B cell (primary cell): ENCODE results near the gene CAMTA1. TPM values are rescaled to one million over a fixed set of nuclear protein-coding genes. Genes with fewer than 3 reads are reported as not detected.

Experiments used
- ATAC-seq: fragments of 200-7000 bp; cut with Tn5 transposase; one replicate; pipeline ENCODE4 v1.10.0; 2021; ENCODE audit warnings: low read depth, mild to moderate bottlenecking, moderate number of reproducible peaks, moderate library complexity
- CTCF ChIA-PET: fragments of 350-600 bp; sonication (Branson Sonifier 250); formaldehyde crosslinking; loops from one replicate; lab custom pipeline; 2021; ENCODE audit warnings: antibody characterized with exemption, inconsistent platforms; lab: Charles Lee
- POLR2A ChIA-PET: fragments of 350-600 bp; sonication (Branson Sonifier 250); formaldehyde crosslinking; loops from one replicate; lab custom pipeline; 2021; ENCODE audit warnings: antibody characterized with exemption; lab: Charles Lee
- DNase-seq: peaks from one replicate; pipeline ENCODE4 v3.0.0; 2013
- H2AFZ ChIP-seq: 2 replicates; pipeline ENCODE4 v1.6.1; 2012; ENCODE audit warnings: mild to moderate bottlenecking, low read depth, low read length; ENCODE audit not compliant: insufficient read depth, poor library complexity, severe bottlenecking
- H3K27ac ChIP-seq, 2 donors: 1 replicate in 1 of 2; 2 replicates in 1 of 2; pipeline ENCODE4 v1.5.1; 2012 to 2013; ENCODE audit warnings: low read length in 2 of 2, mild to moderate bottlenecking in 2 of 2, moderate library complexity in 1 of 2
- H3K27me3 ChIP-seq, 4 experiments: fragments of 200-600 bp in 1 of 4; sonication (generic) in 1 of 4; replicated peaks in 1 of 4; 1 replicate in 2 of 4; 2 replicates in 2 of 4; pipeline versions ENCODE4 v1.6.1 to v1.7.0; 2013 to 2016; ENCODE audit warnings: low read length in 3 of 4, mild to moderate bottlenecking in 2 of 4, mixed read lengths in 1 of 4, moderate library complexity in 1 of 4; ENCODE audit not compliant: insufficient read depth in 4 of 4, control insufficient read depth in 3 of 4; ENCODE audit errors: control extremely low read depth in 1 of 4
- H3K36me3 ChIP-seq, 2 experiments: replicated peaks in 1 of 2; 1 replicate in 1 of 2; 2 replicates in 1 of 2; pipeline versions ENCODE4 v1.6.1 to v1.7.1; 2013; ENCODE audit warnings: low read length in 1 of 2; ENCODE audit not compliant: insufficient read depth in 2 of 2, control insufficient read depth in 1 of 2; ENCODE audit errors: control extremely low read depth in 1 of 2, extremely low read depth in 1 of 2
- H3K4me1 ChIP-seq, 2 donors: fragments of 200-600 bp in 1 of 2; sonication (generic) in 1 of 2; 1 replicate in 1 of 2; 2 replicates in 1 of 2; pipeline versions ENCODE4 v1.5.1 to v1.6.1; 2013 to 2017; ENCODE audit warnings: low read length in 2 of 2; ENCODE audit not compliant: control insufficient read depth in 2 of 2, insufficient read depth in 2 of 2
- H3K4me2 ChIP-seq: replicated peaks from 2 replicates; pipeline ENCODE3; 2012; ENCODE audit warnings: mild to moderate bottlenecking, low read depth, low read length; ENCODE audit not compliant: poor library complexity, severe bottlenecking
- H3K4me3 ChIP-seq, 5 experiments: fragments of 200-600 bp in 1 of 5; sonication (generic) in 1 of 5; 1 replicate in 3 of 5; 2 replicates in 2 of 5; pipeline versions ENCODE4 v1.5.1 to v1.7.0; 2011 to 2016; ENCODE audit warnings: low read length in 4 of 5, mild to moderate bottlenecking in 4 of 5, low read depth in 2 of 5, control low read depth in 1 of 5, moderate library complexity in 1 of 5; ENCODE audit not compliant: insufficient read depth in 1 of 5; ENCODE audit errors: control extremely low read depth in 1 of 5, extremely low read depth in 1 of 5
- H3K79me2 ChIP-seq: fragments of 200-600 bp; sonication (generic); one replicate; pipeline ENCODE4 v1.6.0; 2016; ENCODE audit warnings: low read length; ENCODE audit not compliant: control insufficient read depth, insufficient read depth
- H3K9ac ChIP-seq: fragments of 200-600 bp; sonication (generic); 2 replicates; pipeline ENCODE4 v1.6.1; 2017; ENCODE audit warnings: mild to moderate bottlenecking, low read length, moderate library complexity
- H3K9me3 ChIP-seq, 3 donors: one replicate each; pipeline versions ENCODE4 v1.6.1 to v1.7.1; 2013; ENCODE audit warnings: low read length in 2 of 3; ENCODE audit not compliant: control insufficient read depth in 2 of 3, insufficient read depth in 1 of 3; ENCODE audit errors: control extremely low read depth in 1 of 3
- H4K20me1 ChIP-seq: 2 replicates; pipeline ENCODE4 v1.6.0; 2012; ENCODE audit warnings: mild to moderate bottlenecking, low read length; ENCODE audit not compliant: insufficient read depth, control insufficient read depth, poor library complexity, severe bottlenecking
- H3K27ac Mint-ChIP-seq: one replicate; pipeline ENCODE4 v1.8.0; 2021; ENCODE audit warnings: mixed read lengths
- H3K27me3 Mint-ChIP-seq: one replicate; pipeline ENCODE4 v1.8.0; 2021; ENCODE audit warnings: mixed read lengths
- H3K4me1 Mint-ChIP-seq: one replicate; pipeline ENCODE4 v1.8.0; 2021; ENCODE audit warnings: mixed read lengths
- H3K4me3 Mint-ChIP-seq: one replicate; pipeline ENCODE4 v1.8.0; 2021; ENCODE audit warnings: mixed read lengths
- H3K9me3 Mint-ChIP-seq: one replicate; pipeline ENCODE4 v1.8.0; 2022; ENCODE audit warnings: mixed read lengths; ENCODE audit not compliant: insufficient read depth
- EZH2 ChIP-seq: IDR thresholded peaks from 2 replicates; pipeline ENCODE4 v1.6.1; 2012; ENCODE audit warnings: borderline replicate concordance, low read depth, mild to moderate bottlenecking, moderate library complexity, low read length; ENCODE audit not compliant: insufficient read depth, poor library complexity, severe bottlenecking
- WGBS: methylation state at CpG from one replicate; pipeline ENCODE4 v1.1.5; 2013; ENCODE audit warnings: missing lambda C conversion rate; ENCODE audit not compliant: insufficient coverage; 5-methylcytosine and 5-hydroxymethylcytosine counted together
- intact Hi-C: fragments of 100-400 bp; cut with micrococcal nuclease; formaldehyde crosslinking; loops from one replicate; pipeline ENCODE4 v1.10.0; 2022
- polyA plus RNA-seq: library from polyadenylated mRNA; depleted of rRNA; stranded (reverse); fragments of >200 nt; gene quantifications from 2 replicates; pipeline ENCODE4 v1.2.3, GENCODE V29; 2012
- total RNA-seq, 2 donors: library from RNA; stranded (reverse); fragments of 120-200 nt in 1 of 2; gene quantifications; 1 replicate in 1 of 2; 2 replicates in 1 of 2; pipeline versions ENCODE4 v1.2.3 to v1.2.4, GENCODE V29; 2013 to 2022
- TF ChIP-seq, protein P1 (sequence below): fragments of 200-600 bp; IDR thresholded peaks from one replicate; pipeline ENCODE4 v1.8.0; 2022; ENCODE audit warnings: antibody characterized with exemption, mild to moderate bottlenecking

The CAMTA1 gene
- total and polyA plus RNA-seq, 2 donors (not counting 1 experiment from before 2014, with no cell fraction given): 42.2 to 45.7 TPM

DNA sequence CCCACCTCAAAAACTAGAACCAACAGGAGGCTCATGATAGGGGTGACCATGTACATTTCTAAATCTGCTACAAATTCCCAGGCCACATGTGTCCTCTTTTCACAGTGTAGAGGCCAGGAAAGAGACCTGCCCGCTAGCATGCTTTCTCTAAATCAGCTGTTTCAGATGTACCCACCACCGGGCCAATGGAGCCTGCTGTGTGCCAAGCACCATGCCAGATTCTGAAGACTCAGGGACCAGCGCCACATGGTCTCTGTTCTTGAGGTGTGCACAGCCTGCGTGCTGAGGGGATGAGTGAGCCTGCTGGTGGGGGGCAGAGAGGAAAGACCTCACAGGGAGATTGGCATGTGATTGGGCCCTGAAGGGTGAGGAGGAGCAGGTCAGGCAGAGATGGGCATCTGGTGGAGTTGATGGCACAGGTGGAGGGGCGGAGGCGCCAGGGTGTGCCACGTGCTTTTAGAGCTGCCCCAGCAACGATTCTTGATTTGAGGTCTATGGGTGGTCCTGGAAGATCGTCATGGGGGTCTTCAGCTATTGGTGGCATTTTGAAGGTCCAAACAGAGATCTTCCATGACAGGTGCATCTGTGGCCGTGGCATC lies 500.7 kb downstream of the CAMTA1 start:
- Histone ChIP-seq H2AFZ (no peak overlapping the region), H3K9me3 (peaks cover 0 to 8% (median 0%) of the 10 kb centered on the region in 3 donors), H3K36me3 (no peaks in the 10 kb centered on the region), H3K4me2 (no peak overlapping the region), H4K20me1 (no peaks in the 10 kb centered on the region), H3K4me1 (no peaks in the 10 kb centered on the region), H3K27me3 (no peaks in the 10 kb centered on the region), H3K79me2 (no peaks in the 10 kb centered on the region), H3K9ac (no peak overlapping the region), H3K4me3 (no peak overlapping the region), H3K27ac (no peak overlapping the region)
- TF ChIP-seq, protein P1, sequence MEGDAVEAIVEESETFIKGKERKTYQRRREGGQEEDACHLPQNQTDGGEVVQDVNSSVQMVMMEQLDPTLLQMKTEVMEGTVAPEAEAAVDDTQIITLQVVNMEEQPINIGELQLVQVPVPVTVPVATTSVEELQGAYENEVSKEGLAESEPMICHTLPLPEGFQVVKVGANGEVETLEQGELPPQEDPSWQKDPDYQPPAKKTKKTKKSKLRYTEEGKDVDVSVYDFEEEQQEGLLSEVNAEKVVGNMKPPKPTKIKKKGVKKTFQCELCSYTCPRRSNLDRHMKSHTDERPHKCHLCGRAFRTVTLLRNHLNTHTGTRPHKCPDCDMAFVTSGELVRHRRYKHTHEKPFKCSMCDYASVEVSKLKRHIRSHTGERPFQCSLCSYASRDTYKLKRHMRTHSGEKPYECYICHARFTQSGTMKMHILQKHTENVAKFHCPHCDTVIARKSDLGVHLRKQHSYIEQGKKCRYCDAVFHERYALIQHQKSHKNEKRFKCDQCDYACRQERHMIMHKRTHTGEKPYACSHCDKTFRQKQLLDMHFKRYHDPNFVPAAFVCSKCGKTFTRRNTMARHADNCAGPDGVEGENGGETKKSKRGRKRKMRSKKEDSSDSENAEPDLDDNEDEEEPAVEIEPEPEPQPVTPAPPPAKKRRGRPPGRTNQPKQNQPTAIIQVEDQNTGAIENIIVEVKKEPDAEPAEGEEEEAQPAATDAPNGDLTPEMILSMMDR: no peak
- no peak for TF ChIP-seq EZH2
- peaks cover 16% of the 10 kb centered on the region for H3K27me3 Mint-ChIP-seq
- ATAC-seq (no peak), DNase-seq (no peak)
- no peaks in the 10 kb centered on the region for H3K4me1 Mint-ChIP-seq
- H3K27ac Mint-ChIP-seq: no peak overlapping the region
- intact Hi-C loops: no loop called here
- WGBS: 81% methylated on average over 10 of the region's 10 CpGs
- CTCF ChIA-PET: no interaction called here
- H3K4me3 Mint-ChIP-seq: no peak overlapping the region
- POLR2A ChIA-PET: no interaction called here
- no peaks in the 10 kb centered on the region for H3K9me3 Mint-ChIP-seq

DNA sequence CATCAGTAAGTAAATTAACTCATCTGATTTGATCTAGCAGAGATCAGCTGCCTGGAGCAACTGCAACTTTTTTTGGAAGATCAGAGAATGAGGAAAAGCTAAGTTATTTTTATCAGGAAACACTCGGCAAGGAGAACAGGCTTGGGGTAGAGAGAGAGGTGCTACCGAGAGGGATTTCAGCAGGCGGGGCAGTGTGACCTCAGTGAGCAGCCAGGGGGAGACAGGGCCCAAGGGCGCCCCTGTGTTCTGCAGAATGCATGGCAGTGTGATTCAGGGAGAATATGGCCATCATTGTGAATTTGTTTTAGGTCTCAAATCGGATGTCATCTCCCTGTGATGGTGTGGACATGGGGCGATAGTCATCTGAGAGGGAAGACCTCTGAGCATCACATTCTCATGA lies 501.8 kb downstream of the CAMTA1 start:
- Histone ChIP-seq H3K36me3 (no peaks in the 10 kb centered on the region), H4K20me1 (no peaks in the 10 kb centered on the region), H3K9me3 (peaks cover 0 to 8% (median 0%) of the 10 kb centered on the region in 3 donors), H3K4me3 (no peak overlapping the region), H2AFZ (no peak overlapping the region), H3K27me3 (no peaks in the 10 kb centered on the region), H3K79me2 (no peaks in the 10 kb centered on the region), H3K27ac (no peak overlapping the region), H3K4me2 (no peak overlapping the region), H3K9ac (no peak overlapping the region), H3K4me1 (no peaks in the 10 kb centered on the region)
- no peak overlapping the region for H3K4me3 Mint-ChIP-seq
- no peaks in the 10 kb centered on the region for H3K9me3 Mint-ChIP-seq
- POLR2A ChIA-PET: no interaction called here
- CTCF ChIA-PET: no interaction called here
- H3K27ac Mint-ChIP-seq: no peak overlapping the region
- intact Hi-C loops: no loop called here
- no peak for DNase-seq
- H3K27me3 Mint-ChIP-seq: peaks cover 15% of the 10 kb centered on the region
- no peak for TF ChIP-seq EZH2
- TF ChIP-seq, protein P1: no peak
- ATAC-seq: no peak
- WGBS: 84% methylated on average over 5 of the region's 6 CpGs
- no peaks in the 10 kb centered on the region for H3K4me1 Mint-ChIP-seq
